ENCODE measurements around the gene SATB1. TPM values are rescaled to one million over a fixed set of nuclear protein-coding genes. Genes with fewer than 3 reads are reported as not detected.

Gene SATB1
- polyA plus RNA-seq, 3 donors from 2014 or later, result 42.7 to 100.0 (median 76.0) TPM

DNA sequence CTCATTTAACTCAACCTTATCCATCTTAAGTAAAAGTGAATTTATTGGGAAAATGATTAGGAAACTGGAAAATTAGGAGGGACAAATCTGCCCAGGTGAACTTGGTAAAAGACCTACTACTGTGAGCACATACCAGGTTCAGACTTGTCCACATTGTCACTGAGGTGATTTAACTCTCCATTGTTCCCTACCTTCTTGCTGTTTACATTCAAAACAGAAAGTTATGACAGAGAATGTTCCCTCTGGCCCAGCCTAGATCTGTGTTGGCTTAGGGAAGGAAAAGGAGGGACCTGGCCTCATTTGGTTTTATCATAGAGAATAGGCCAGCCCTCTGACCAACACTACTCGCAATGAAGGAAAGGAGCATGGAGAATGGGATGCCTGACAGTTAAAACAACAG, 117.6 kb downstream of the SATB1 start:
- no peaks in the 10 kb centered on the region for H3K27me3 Mint-ChIP-seq (ENCODE audit: low read depth in 3 of 3)
- H3K36me3 Mint-ChIP-seq, result no peaks in the 10 kb centered on the region
- DNase-seq, result no peak
- H3K27ac Mint-ChIP-seq, result no peak overlapping the region
- H3K4me3 Mint-ChIP-seq, result no peak overlapping the region
- H3K9me3 Mint-ChIP-seq, result no peaks in the 10 kb centered on the region
- H3K4me1 Mint-ChIP-seq, result no peaks in the 10 kb centered on the region

DNA sequence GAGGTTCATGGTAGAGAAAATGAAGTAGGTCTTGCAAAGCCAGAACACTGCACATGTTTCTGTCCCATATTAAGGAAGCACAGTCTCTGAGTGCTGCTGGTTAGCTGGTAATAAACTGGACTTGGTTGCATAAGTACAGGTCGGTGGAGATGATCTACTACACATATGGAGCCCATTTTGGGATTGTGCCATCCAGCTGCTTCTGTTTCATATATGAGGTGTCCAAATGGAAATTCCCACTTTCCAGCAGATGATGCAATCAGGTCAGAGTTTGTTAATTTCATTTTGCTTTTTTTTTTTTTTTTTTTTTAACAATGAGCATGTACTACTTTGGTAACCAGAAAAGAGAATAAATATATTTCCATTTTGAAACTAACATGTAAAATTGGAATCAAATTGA, 122.6 kb downstream of the SATB1 start:
- Mint-ChIP-seq H3K36me3 (no peaks in the 10 kb centered on the region), H3K27me3 (ENCODE audit: low read depth in 3 of 3) (peaks cover 0 to 6% (median 2%) of the 10 kb centered on the region in 3 donors), H3K27ac (no peak overlapping the region), H3K4me1 (no peaks in the 10 kb centered on the region), H3K9me3 (peaks cover 0 to 6% (median 3%) of the 10 kb centered on the region in 6 donors), H3K4me3 (no peak overlapping the region)
- no peak for DNase-seq

DNA sequence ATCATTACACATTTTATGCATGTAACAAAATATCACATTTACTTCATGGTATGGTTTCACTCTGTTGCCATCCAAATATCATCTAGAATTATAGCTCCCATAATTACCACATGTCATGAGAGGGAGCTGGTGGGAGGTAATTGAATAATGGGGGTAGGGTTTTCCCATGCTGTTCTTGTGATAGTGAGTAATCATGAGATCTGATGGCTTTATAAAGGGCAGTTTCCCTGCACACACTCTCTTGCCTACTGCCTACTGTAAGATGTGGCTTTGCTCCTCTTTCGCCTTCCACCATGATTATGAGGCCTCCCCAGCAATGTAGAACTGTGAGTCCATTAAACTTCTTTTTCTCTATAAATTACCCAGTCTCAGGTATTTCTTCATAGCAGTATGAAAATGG, 123.4 kb downstream of the SATB1 start:
- H3K4me1 Mint-ChIP-seq, result no peaks in the 10 kb centered on the region
- no peak for DNase-seq
- H3K27ac Mint-ChIP-seq, result no peak overlapping the region
- H3K27me3 Mint-ChIP-seq (ENCODE audit: low read depth in 3 of 3), result peaks cover 0 to 8% (median 2%) of the 10 kb centered on the region in 3 donors
- no peak overlapping the region for H3K4me3 Mint-ChIP-seq
- H3K9me3 Mint-ChIP-seq, result peaks cover 6 to 13% (median 10%) of the 10 kb centered on the region in 6 donors
- peaks cover 0 to 7% (median 5%) of the 10 kb centered on the region in 3 donors for H3K36me3 Mint-ChIP-seq

DNA sequence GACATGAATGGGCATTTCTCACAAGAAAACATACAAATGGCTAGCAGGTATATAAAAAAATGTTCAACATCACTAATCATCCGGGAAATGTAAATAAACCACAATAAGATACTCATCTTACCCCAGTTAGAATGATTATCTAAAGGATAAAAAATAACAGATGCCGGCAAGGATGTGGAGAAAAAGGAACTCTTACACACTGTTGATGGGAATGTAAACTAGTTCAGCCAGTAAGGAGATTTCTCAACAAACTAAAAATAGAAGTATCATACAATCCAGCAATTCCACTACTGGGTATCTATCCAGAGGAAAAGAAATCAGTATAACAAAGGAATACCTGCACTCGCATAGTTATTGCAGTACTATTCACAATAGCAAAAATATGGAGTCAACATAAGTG, 124.2 kb downstream of the SATB1 start:
- peaks cover 0 to 8% (median 2%) of the 10 kb centered on the region in 3 donors for H3K27me3 Mint-ChIP-seq (ENCODE audit: low read depth in 3 of 3)
- no peak overlapping the region for H3K4me3 Mint-ChIP-seq
- peaks cover 12 to 21% (median 17%) of the 10 kb centered on the region in 6 donors for H3K9me3 Mint-ChIP-seq
- peaks cover 0 to 8% (median 5%) of the 10 kb centered on the region in 3 donors for H3K36me3 Mint-ChIP-seq
- H3K4me1 Mint-ChIP-seq, result no peaks in the 10 kb centered on the region
- no peak for DNase-seq
- H3K27ac Mint-ChIP-seq, result no peak overlapping the region

DNA sequence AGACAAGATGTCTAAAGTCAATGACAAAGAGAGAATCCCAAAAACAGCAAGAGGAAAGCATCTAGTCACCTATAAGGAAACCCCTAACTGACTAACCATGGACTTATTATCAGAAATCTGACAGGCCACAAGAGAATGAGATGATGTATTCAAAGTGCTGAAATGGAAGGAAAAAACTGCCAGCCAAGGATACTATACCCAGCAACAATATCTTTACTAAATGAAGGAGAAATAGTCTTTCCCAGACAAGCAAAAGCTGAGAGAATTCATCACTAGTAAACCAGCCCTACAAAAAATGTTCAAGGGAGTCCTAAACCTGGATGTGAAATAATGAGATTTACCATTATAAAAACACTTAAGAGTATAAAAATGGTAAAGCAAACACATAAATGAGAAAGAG, 128.0 kb downstream of the SATB1 start:
- Mint-ChIP-seq H3K36me3 (peaks cover 0 to 8% (median 5%) of the 10 kb centered on the region in 3 donors), H3K9me3 (peaks cover 13 to 26% (median 21%) of the 10 kb centered on the region in 6 donors), H3K4me3 (no peak overlapping the region), H3K4me1 (no peaks in the 10 kb centered on the region), H3K27me3 (ENCODE audit: low read depth in 3 of 3) (peaks cover 0 to 8% (median 2%) of the 10 kb centered on the region in 3 donors), H3K27ac (no peak overlapping the region)
- DNase-seq, result no peak
